CD4-positive, alpha-beta T cell treated with Interleukin-15 for 4 hours (primary cell): ENCODE measurements around the gene BARX2.

Experiments
- DNase-seq: peaks from one replicate; pipeline ENCODE4 v3.0.0-alpha.2; 2020; ENCODE audit warnings: low spot score

BARX2 gene

DNA sequence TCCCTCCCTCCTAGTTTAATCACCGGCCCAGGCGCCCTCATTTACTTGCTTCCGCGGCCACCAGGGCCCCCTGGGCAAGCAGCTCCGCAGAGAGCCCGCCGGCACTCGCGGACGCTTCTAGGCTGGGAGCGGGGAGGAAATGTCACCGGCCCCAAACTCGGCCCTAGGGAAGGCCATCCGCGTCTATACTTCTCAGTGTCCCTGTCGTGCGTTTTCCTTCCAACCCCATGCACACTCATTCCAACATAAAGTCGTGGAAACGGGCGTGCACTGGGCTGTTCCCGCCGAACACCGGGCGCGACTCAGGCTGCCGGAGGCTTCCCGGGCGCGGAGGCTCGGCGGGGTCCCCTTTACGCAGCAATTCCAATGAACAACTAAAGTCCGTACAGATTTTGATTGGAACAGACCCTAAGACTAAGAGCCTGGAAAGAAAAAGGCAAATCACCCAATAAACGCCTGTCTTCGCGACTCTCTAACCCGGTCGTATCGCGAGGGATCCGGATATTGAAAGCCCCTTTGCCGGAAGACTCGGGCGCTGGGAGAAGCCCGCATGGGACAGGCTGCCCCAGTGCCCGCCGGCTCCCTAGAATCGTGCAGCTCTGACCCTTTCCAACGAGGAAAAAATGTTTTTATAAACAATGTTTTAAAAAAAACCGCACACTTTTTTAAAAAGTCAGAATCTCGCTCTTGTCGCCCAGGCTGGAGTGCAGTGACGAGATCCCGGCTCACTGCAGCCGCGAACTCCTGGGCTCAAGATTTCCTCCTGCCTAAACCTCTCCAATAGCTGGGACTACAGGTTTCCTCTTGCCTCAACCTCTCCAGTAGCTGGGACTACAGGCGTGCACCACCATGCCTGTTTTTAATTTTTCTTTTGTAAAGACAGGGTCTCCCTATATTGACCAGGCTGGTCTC is 1.3 kb upstream of the BARX2 start:
- DNase-seq: no peak

DNA sequence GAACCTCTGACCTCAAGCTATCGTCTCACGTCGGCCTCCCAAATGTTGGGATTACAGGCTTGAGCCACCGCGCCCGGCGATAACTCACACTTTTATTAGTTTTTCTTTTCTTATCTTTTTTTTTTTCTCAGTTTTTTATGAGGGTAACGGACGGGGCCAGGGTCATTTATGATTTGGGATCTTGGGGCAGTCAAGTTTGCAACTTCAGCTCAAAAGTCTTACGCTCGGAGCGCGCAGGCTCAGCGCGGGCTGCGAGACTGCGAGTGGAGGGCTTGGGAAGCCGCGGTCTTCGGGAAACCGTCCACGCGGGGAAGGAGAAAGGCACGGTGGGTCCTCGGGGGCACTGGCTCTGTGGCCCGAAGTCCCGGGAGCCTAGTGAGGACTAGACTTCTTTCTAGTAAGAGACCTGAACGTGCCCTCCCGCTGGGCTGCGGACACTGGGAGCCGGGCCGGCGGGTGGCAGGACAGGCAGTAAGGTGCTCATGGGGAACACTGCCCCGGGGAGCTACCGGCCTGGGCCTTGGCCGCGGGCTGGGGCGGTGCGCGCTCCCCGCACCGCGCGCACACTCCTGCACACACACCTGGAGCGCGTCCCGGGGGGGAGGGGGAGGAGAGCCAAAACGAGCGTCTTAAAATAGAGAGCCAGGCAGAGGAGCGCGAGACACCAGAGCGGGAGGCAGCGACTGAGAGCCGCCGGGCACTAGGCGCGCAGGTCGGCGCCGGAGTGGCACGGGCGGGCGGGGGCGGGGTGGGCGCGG is 476 bp upstream of the BARX2 start:
- no peak for DNase-seq

DNA sequence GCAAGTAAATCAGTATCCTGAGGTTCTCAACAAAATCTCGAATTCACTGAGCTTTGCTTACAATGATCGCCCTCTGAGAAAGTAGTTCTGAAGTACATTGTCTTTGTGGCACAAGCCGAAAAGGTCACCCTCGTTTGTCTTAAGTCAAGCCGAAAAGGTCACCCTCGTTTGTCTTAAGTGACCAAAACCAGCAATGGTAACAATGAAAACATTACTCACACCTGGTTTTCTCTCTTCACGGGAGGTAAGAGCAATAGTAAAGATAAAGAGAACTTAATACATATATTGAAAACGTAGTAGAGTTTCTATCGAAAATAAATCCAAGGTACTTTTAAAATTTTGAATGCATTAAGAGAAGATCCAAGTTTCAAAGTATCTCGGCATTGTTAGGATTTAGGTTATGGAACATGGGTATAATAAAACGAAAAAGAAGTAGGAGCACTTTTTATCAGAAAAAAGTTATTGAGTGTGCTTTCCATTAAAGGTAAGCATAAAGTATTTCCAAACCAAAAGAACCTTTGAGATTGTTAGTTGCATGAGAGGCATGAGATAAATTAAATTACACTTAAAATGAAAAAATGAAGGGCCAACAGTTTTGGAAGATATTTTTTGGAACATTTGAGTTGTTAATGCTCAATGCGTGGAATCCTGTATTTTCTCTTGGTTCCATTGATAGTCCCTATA is 1.2 kb downstream of the BARX2 start:
- DNase-seq: no peak

DNA sequence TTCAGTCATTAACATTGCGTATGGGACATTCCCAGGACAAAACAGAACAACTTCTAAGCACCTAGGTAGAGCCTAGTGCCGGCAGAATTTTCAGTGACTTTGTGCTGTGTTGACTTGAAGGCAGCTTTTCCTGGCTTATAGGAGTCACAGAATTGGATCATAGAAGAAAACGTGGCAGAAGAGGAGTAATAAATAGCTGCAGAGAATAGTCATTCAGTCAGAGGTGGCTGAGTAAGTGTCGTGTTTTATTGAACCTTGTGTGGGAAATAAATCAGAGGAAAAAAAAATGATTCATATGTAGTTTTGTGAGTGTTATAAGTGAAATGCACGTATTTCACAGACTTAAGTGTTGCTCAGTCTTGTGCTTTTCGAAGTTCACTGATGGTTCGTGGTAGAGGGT is 2.1 kb downstream of the BARX2 start:
- DNase-seq: no peak

DNA sequence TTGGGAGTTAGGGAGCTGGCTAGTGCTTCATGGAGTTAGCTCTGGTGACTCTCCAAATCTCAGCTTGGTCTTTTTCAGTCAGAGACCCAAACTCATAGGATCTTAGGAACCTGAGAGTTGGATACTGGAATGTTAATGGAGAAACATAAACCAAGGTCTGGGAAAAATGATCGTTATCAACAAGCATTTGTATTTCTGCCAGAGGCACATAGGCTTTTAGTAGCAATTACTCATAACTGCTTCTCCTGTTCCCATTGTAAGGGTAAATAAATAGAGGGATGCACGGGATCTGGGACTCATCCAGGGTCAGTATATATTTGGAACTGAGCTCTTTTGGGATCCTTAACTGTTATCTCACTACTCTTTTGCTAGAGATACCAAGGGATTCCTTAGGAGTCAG is 4.8 kb downstream of the BARX2 start:
- no peak for DNase-seq

DNA sequence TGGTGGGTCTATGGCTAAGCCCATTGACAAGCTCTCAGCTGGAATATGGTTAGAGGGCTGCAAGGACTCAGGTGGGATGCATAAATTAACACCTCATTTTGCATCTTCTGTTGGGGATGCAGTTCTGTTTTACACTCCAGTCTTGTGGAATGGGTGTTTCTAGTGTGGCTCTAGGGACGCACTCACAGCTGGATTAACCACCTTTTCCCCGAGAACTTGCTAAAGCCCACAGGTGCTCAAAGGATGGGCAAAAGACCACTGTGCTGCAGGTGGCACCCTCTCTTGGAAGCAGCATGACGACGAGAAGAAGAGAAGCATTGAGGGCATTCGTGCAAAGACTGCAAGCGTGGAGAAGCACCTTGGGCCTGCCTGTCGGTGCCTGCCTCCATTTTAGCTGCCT is 6.9 kb downstream of the BARX2 start:
- no peak for DNase-seq

DNA sequence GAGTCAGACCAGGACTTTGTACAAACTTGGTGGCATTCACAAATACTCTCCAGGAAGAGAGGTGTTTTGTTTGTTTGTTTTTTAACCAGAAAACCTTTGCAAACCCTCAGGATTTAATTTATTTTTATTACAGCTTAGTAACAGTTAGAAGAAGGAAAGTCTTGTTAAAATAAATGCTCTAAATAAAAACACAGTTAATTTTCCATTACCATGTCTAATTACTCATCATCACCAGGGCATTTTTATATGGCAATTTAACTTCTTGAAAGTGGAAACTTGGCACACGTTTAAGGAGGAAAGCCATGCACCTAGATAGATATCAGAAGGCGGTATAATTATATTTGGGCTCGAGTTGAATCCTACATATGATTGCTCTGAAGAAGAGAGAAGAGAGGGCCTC is 7.4 kb downstream of the BARX2 start:
- DNase-seq: no peak

DNA sequence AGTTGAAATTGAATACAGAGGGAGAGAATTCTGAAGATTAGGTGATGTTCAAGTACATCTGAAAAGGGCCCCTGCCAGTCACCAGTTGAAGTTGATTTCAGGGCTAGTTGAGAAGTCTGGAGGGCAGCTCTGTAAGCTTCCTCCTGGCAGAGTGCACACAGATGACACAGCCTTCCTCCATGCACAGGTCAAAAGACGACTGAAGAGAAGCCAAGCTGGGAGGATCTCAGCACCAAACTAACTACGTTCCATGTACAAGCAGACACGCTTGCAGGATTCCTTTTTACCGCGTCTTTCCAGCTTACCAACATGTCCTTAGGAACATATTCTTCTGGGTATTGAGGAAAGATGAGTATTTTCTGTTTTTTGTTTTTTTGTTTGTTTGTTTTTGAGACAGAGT is 7.9 kb downstream of the BARX2 start:
- no peak for DNase-seq

DNA sequence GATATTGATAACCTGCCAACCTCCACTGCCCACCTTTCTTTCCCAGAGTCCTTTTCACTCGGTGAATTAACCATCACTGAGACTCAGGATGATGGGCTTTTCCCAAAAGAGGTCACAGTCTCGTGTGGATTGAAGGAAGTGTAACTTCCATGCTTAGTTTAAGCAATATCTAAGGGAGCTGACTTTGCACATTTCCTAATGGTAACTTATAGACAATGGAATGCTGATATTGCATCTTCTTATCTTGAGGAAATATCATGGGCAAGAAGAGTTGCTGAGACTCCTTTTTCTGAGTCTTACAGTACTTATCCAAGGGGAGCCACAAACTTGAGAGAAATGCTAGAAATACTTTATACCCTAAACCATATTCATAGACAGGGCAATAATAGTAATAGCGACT is 8.8 kb downstream of the BARX2 start:
- DNase-seq: no peak

DNA sequence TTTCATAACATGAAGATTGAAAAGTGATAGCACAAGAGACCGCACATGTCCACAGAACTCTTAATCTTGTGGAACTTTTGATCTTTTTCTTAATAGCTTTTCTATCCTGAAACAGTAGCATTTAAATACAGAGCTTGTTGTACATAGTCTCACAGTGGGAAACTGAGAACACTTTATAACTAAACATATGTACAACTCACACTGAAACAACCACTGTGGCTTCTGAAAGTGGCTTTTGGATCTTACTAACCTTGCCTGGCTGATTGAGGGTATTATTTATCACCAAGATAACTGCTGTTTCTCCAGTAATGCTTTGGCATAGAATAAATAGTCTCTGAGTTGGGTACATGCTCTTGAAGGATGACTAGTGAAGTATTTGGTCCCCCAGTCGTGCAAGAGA is 10.2 kb downstream of the BARX2 start:
- no peak for DNase-seq

DNA sequence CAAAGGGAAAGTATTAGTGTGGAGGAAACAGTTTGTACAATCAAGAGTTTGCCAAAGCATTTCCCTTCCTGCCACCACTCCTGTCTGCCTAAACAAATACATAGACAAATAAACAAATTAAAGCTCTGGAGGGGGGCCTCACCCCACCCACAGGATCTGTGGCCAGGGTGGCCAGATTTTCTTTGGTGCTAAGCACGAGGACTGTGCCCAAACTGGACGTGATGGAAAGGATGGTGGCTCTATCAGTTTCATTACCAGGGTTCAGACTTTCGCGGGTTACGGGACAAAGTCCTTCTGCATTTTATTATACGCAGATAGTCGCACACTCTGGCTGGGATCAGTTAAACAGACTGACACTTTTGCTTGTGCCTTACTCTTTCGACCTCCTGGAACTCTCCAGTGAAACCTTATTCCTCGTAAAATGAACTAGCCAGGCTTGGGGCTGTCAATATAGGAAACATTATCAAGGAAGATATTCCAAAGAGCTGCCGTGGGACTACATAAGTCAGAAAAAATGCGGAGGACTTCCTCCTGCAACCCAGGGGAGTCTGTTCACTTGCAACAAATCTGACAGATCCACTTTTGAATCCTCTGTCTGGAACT is 11.2 kb downstream of the BARX2 start:
- DNase-seq: no peak

DNA sequence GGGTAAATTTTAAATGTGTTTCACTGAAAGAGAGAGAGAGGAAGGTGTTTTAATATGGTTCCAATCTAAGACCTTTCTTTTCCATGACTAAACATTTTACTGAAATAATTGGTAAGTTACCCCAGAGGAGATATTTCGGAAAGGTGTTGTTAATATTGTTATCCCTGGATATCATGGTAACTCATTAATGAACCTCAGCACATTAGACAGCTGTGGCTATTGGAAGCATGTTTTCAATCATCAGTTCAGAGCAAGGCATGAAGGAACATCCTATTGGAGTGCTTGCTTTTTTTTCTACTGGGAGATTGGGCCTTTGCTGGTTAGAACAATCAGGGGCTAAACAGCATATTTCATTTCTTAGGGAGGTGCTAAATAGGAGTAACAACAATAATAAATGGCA is 11.8 kb downstream of the BARX2 start:
- no peak for DNase-seq

DNA sequence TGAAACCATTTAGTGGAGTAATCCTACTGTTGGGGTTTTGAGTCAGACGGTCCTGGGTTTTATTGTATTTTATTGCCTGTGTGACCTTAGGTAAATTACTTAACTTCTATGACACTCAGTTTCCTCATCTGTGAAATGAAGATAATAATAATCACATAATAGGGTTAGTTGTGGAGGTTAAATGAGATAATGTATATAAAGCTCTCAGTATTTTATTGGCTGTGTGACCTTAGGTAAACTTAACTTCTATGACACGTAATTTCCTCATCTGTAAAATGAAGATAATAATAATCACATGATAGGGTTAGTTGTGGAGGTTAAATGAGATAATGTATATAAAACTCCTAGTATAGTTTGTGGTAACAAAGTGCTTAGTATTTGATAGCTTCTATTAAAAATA is 13.2 kb downstream of the BARX2 start:
- DNase-seq: no peak

DNA sequence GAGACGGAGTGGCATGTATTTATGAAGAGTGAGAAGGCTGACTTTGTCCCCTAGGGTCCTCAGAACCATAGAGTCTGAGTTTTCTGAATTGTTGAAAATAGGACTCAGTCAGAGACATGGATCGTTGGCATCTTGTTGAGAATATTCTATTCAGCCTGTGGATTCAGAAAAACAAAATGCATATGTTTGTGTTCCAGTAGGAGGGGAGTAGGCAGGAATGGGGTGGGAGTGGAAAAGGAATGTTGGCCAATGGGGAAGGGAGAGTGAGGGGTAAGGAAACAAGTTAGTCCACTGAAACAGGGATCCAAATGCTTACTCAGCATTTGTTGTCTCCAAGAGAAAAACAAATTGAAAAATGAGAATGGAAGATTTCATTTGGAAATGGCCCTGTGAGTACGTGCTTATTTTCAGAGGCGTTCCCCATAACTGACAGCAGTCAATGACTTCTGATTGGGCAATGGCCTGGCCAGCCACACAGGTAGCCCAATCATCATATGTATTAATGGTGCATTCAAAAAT is 14.7 kb downstream of the BARX2 start:
- no peak for DNase-seq

DNA sequence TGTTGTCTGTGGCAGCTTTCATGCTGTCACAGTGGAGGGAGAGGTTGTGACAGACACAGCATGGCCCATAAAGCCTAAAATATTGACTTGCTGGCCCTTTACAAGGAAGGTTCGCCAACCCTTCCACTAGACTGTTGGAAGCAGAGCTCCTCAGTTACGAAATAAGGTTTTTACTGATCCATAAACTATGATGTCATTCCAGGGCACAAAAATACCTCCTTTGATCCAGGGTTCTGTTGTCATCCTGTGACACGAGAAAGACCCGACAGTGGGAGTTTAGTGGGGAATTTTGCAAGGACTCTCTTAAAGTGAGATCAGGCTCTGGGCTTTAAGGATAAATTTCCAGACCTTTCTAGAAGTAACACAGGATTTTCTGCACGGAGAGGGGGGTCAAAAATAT is 15.7 kb downstream of the BARX2 start:
- DNase-seq: no peak

DNA sequence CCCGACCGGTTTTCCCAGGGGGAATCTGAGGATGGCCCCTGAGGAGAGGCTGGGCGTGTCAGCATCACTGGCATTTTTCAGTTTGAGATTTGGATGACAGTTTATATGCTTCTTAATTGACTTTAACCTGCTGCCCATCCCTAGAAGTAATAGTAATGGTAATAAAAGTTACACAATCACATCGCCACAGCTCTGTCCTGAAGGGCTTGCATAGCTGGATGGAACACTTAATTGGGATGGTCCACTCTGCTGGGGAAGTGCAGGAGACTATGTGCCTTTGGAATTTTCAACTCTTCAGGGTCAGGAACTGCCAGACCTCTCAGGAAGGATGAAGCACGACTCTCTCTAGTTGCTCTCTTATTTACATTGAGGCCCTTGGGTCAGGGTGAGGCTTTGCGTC is 16.2 kb downstream of the BARX2 start:
- DNase-seq: no peak

DNA sequence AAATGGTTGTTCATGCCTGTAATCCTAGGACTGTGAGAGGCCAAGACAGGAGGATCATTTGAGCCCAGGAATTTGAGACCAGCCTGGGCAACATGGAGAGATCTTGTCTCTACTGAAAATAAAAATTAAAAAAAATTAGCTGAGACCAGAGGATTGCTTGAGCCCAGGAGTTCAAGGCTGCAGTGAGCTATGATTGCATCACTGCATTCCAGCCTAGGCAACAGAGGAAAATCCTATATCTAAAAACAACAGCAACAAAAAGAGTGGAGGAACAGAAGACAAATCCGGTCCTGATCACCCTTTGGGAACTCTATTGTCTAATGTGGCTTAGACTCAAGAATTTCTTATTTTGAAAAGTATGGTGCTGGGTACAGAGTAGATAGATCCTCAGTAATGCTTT is 17.3 kb downstream of the BARX2 start:
- DNase-seq: no peak

DNA sequence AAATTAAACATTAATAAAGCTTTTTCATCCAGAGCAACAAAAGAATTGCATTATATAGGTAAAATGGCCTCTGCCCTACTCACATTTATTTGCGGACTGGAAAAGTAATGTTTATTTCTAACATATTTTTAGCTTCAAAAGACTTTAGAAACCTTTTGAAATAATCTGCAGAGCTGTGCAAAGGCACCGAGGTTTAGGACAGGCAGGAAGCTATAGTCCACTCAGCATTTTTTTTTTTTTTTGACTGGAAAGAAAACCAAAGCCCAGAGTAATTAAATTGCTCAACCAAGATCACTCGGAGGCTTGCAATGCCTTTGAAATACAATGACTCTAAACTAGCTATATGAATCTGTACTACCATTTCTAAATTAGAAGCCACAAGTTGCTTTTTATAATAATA is 19.1 kb downstream of the BARX2 start:
- DNase-seq: no peak

DNA sequence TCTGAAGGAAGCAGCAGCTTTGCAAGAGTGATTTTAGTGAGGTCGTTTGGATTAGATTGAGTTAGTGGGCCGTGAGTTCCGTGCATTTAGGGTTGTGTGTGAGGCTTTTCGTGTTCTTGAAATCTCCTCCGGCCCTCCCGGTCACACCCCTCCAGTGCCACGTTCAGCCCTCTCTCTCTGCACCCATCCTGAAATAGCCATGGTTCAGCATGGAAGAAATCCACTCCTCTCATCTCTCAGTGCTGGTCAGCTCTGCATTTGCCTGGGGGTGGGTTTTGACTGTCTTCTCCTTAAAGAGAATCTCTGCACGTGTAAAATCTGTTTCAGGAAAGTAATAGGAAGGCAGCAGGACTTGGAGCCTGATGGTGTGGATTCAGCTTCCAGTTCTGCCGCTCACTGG is 19.8 kb downstream of the BARX2 start:
- no peak for DNase-seq

DNA sequence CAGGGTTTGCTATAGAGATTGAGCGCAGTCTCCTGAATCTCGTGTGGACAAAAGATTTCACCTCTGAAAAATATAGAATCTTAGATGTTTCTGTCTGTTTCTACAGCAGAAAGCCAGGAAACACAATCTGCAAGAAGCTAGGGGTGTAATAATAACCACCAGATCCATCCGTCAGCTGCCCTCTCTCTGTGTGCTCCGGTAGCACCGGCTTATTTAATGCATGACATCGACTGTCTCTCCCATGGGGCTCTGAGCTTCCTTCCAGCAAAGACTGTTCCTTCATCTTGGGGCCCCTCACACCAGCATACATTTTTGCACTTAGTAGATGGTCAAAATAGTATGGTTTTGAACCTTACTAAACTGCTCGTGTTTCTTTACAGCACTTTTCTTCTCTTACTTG is 20.2 kb downstream of the BARX2 start:
- DNase-seq: no peak

DNA sequence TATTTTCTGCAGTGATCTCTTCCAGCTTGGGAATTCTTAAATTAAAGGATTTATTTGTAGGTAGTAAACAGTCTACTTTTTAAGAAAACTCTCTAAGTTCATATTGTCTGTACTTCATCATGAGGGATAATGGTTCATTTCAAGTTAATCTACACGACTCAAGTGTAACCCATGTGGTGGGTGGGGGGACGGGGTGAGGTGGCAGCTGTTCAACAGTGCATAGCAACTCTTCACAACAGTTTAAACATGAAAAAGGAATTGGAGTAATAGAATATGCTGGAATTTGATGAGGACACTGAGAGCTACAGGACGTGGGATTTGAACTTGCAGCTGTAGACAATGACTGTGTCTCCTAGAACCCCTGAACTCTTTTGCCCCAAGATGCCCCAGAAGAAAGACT is 20.8 kb downstream of the BARX2 start:
- DNase-seq: no peak
